HG03460 (cell line): ENCODE data around the gene MTMR12.

Experiments used
- ATAC-seq: cut with Tn5 transposase; IDR thresholded peaks from one replicate; pipeline ENCODE4 v1.9.1; 2021; ENCODE audit not compliant: unreplicated experiment

MTMR12 gene

GRCh38 chr5:32206053-32206452 is 106.7 kb downstream of the MTMR12 start:
- no peak for ATAC-seq

GRCh38 chr5:32202394-32202793 is 110.3 kb downstream of the MTMR12 start:
- no peak for ATAC-seq

GRCh38 chr5:32201122-32201753 is 111.5 kb downstream of the MTMR12 start:
- no peak for ATAC-seq

GRCh38 chr5:32197032-32197431 is 115.7 kb downstream of the MTMR12 start:
- ATAC-seq = no peak

GRCh38 chr5:32195265-32195664 is 117.5 kb downstream of the MTMR12 start:
- ATAC-seq = no peak

GRCh38 chr5:32193591-32193990 is 119.1 kb downstream of the MTMR12 start:
- ATAC-seq = peak; percentile 71

GRCh38 chr5:32190095-32190494 is 122.6 kb downstream of the MTMR12 start:
- no peak for ATAC-seq

GRCh38 chr5:32187675-32188074 is 125.1 kb downstream of the MTMR12 start:
- no peak for ATAC-seq

GRCh38 chr5:32182463-32183063 is 130.2 kb downstream of the MTMR12 start:
- no peak for ATAC-seq
